Measurements from ENCODE around the gene INIP. TPM values are rescaled to one million over a fixed set of nuclear protein-coding genes. Genes with fewer than 3 reads are reported as not detected.

INIP gene
- total RNA-seq, 3 donors from 2014 or later (not counting 1 experiment from before 2014, with no cell fraction given) = 9.9 to 16.7 (median 16.4) TPM

GRCh38 chr9:112719696-112720095 lies 1.8 kb upstream of the INIP start:
- H3K9me3 Mint-ChIP-seq = no peaks in the 10 kb centered on the region
- peak overlapping the region; percentile 86 for H3K4me3 Mint-ChIP-seq
- no peaks in the 10 kb centered on the region for H3K36me3 Mint-ChIP-seq
- DNase-seq (no peak), ATAC-seq (no peak)
- 75% methylated on average over 1 of the region's 2 CpGs for WGBS (ENCODE audit: insufficient coverage)
- no peaks in the 10 kb centered on the region for H3K27me3 ChIP-seq (ENCODE audit: control insufficient read depth, insufficient read depth, low read length)
- peaks cover 0 to 4% of the 10 kb centered on the region in 2 donors for H3K27me3 Mint-ChIP-seq (ENCODE audit: low read depth in 2 of 2)
- H3K4me1 ChIP-seq (ENCODE audit: control insufficient read depth, insufficient read depth, low read length) = peaks cover 13% of the 10 kb centered on the region
- intact Hi-C loops (cut with micrococcal nuclease) = loop anchor here (5.0 kb wide), 4 partner anchors 73 to 1087 kb away; partner anchors contain the start of genes DNAJC25, KIAA1958 and PTBP3
- TF ChIP-seq CTCF (IDR thresholded peaks at IDR 0.05) = no peak
- H3K27ac Mint-ChIP-seq = peak overlapping the region; percentile 99 to 100
- no peak overlapping the region for H3K4me3 ChIP-seq (ENCODE audit: low read length)
- no peak overlapping the region for H3K27ac ChIP-seq (ENCODE audit: low read length)
- H3K9me3 ChIP-seq (ENCODE audit: control insufficient read depth, insufficient read depth, low read length) = no peaks in the 10 kb centered on the region
- H3K4me1 Mint-ChIP-seq = peaks cover 10% of the 10 kb centered on the region in 2 donors
- peaks cover 2% of the 10 kb centered on the region for H3K36me3 ChIP-seq (ENCODE audit: control insufficient read depth, insufficient read depth, low read length)

GRCh38 chr9:112719241-112719691 lies 1.3 kb upstream of the INIP start:
- intact Hi-C loops (cut with micrococcal nuclease) = loop anchor here (5.0 kb wide), 4 partner anchors 73 to 1087 kb away; partner anchors contain the start of genes DNAJC25, KIAA1958 and PTBP3
- Mint-ChIP-seq H3K4me1 (peaks cover 11 to 12% of the 10 kb centered on the region in 2 donors), H3K27me3 (ENCODE audit: low read depth in 2 of 2) (peaks cover 0 to 4% of the 10 kb centered on the region in 2 donors), H3K4me3 (peak overlapping the region; percentile 86), H3K9me3 (no peaks in the 10 kb centered on the region), H3K27ac (peak overlapping the region; percentile 99 to 100), H3K36me3 (no peaks in the 10 kb centered on the region)
- H3K9me3 ChIP-seq (ENCODE audit: control insufficient read depth, insufficient read depth, low read length) = no peaks in the 10 kb centered on the region
- peaks cover 6% of the 10 kb centered on the region for H3K36me3 ChIP-seq (ENCODE audit: control insufficient read depth, insufficient read depth, low read length)
- no peaks in the 10 kb centered on the region for H3K27me3 ChIP-seq (ENCODE audit: control insufficient read depth, insufficient read depth, low read length)
- DNase-seq = peak in 1 of 2 donors; percentile 8
- H3K4me3 ChIP-seq (ENCODE audit: low read length) = no peak overlapping the region
- H3K4me1 ChIP-seq (ENCODE audit: control insufficient read depth, insufficient read depth, low read length) = peaks cover 13% of the 10 kb centered on the region
- no peak for TF ChIP-seq CTCF (IDR thresholded peaks at IDR 0.05)
- 96% methylated on average over 1 of the region's 1 CpG for WGBS (ENCODE audit: insufficient coverage)
- no peak overlapping the region for H3K27ac ChIP-seq (ENCODE audit: low read length)
- ATAC-seq = no peak

- 100% methylated on average over 1 of the region's 3 CpGs for WGBS (ENCODE audit: insufficient coverage)
- Histone ChIP-seq H3K27me3 (ENCODE audit: control insufficient read depth, insufficient read depth, low read length) (no peaks in the 10 kb centered on the region), H3K36me3 (ENCODE audit: control insufficient read depth, insufficient read depth, low read length) (peaks cover 9% of the 10 kb centered on the region), H3K4me3 (ENCODE audit: low read length) (no peak overlapping the region), H3K4me1 (ENCODE audit: control insufficient read depth, insufficient read depth, low read length) (peaks cover 9% of the 10 kb centered on the region), H3K27ac (ENCODE audit: low read length) (no peak overlapping the region), H3K9me3 (ENCODE audit: control insufficient read depth, insufficient read depth, low read length) (no peaks in the 10 kb centered on the region)
- no peak for TF ChIP-seq CTCF (IDR thresholded peaks at IDR 0.05)
- DNase-seq (no peak), ATAC-seq (no peak)
- no peaks in the 10 kb centered on the region for H3K27me3 Mint-ChIP-seq (ENCODE audit: low read depth in 2 of 2)
- H3K4me3 Mint-ChIP-seq = no peak overlapping the region
- H3K27ac Mint-ChIP-seq = no peak overlapping the region
- intact Hi-C loops (cut with micrococcal nuclease) = no loop called here
- H3K4me1 Mint-ChIP-seq = peaks cover 29% of the 10 kb centered on the region in 2 donors
- no peaks in the 10 kb centered on the region for H3K9me3 Mint-ChIP-seq
- no peaks in the 10 kb centered on the region for H3K36me3 Mint-ChIP-seq
These were observed 5.2 kb downstream of the INIP start for GRCh38 chr9:112712678-112713077.
